VCaP (cell line): Measurements from ENCODE around the gene RNF112.

Source experiments
- H3K27ac ChIP-seq: fragments of 450-650 bp; 2 replicates; pipeline ENCODE4 v1.5.1; 2017
- TF ChIP-seq, protein P1 (sequence below): fragments of 450-650 bp; conservative IDR thresholded peaks from 2 replicates; pipeline ENCODE4 v1.5.1; 2017; ENCODE audit warnings: mild to moderate bottlenecking, moderate library complexity

RNF112 gene

DNA sequence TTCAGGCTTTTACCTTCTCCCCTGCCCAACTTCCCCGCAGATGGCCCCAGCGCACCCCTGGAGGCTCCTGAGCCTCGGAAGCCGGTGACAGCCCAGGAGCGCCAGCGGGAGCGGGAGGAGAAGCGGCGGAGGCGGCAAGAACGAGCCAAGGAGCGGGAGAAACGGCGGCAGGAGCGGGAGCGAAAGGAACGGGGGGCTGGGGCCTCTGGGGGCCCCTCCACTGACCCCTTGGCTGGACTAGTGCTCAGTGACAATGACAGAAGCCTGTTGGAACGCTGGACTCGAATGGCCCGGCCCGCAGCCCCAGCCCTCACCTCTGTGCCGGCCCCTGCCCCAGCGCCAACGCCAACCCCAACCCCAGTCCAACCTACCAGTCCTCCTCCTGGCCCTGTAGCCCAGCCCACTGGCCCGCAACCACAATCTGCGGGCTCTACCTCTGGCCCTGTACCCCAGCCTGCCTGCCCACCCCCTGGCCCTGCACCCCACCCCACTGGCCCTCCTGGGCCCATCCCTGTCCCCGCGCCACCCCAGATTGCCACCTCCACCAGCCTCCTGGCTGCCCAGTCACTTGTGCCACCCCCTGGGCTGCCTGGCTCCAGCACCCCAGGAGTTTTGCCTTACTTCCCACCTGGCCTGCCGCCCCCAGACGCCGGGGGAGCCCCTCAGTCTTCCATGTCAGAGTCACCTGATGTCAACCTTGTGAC, 29.1 kb upstream of the RNF112 start:
- TF ChIP-seq, protein P1, sequence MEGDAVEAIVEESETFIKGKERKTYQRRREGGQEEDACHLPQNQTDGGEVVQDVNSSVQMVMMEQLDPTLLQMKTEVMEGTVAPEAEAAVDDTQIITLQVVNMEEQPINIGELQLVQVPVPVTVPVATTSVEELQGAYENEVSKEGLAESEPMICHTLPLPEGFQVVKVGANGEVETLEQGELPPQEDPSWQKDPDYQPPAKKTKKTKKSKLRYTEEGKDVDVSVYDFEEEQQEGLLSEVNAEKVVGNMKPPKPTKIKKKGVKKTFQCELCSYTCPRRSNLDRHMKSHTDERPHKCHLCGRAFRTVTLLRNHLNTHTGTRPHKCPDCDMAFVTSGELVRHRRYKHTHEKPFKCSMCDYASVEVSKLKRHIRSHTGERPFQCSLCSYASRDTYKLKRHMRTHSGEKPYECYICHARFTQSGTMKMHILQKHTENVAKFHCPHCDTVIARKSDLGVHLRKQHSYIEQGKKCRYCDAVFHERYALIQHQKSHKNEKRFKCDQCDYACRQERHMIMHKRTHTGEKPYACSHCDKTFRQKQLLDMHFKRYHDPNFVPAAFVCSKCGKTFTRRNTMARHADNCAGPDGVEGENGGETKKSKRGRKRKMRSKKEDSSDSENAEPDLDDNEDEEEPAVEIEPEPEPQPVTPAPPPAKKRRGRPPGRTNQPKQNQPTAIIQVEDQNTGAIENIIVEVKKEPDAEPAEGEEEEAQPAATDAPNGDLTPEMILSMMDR = no peak
- no peak overlapping the region for H3K27ac ChIP-seq

DNA sequence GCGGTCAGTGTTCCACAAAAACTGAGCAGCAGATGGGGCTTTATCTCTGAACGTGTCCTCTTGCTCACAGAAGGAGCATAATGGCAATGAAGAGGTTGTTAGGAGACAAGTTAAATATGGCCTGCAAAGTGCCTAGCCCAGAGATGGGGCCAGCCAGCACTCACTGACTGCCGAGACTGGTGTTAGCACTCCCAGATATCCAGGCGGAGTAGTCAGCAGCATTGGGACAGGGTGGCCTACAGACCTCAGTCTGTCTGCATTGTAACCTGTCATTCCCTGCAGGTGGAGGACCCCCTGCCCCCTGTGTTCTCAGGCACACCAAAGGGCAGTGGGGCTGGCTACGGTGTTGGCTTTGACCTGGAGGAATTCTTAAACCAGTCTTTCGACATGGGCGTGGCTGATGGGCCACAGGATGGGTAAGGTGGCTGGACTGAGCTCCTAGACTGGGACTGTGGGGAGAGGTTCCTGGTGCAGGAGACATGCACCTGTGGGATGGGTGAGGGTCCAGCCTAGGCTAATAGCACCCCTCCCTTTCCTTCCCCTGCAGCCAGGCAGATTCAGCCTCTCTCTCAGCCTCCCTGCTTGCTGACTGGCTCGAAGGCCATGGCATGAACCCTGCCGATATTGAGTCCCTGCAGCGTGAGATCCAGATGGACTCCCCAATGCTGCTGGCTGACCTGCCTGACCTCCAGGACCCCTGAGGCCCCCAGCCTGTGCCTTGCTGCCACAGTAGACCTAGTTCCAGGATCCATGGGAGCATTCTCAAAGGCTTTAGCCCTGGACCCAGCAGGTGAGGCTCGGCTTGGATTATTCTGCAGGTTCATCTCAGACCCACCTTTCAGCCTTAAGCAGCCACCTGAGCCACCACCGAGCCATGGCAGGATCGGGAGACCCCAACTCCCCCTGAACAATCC, 28.2 kb upstream of the RNF112 start:
- no peak overlapping the region for H3K27ac ChIP-seq
- TF ChIP-seq, protein P1 = no peak

DNA sequence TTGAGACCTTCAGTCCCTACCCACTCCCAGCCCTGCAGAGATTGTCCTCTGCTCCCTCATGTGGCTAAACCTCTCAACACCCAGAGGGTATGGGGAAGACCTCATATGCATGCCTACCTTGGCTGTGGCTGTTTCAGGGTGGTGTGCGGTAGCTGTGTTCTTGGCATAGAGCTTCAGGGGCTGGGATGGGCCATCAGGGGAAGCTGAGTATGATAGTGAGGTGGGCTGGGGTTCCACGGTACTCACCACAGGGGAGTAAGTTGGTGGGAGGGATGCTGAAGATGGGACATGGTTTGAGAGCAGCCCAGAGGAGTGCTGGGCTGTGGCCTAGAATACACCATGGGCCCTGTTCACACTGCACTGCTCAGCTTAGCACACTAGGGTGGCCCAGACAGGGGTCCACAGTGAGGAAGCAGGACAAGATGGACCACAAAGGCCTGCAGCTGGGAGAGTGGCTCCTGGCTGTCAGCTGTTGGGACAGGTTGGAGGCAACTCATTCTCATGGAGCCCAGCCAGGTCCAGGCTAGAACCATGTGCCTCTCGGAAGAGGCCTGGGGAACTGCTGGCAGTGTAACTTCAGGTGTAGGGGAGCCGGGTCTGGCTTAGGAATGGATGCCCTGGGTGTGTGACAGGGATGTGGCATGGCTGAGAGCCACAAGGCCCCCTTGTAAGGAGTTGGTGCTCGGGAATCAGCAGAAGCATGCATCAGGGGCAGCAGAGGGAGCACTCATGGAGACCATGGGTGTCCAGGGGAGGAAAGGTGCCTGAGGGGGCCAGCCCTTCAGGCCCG, 27.2 kb upstream of the RNF112 start:
- no peak overlapping the region for H3K27ac ChIP-seq
- TF ChIP-seq, protein P1 = no peak

DNA sequence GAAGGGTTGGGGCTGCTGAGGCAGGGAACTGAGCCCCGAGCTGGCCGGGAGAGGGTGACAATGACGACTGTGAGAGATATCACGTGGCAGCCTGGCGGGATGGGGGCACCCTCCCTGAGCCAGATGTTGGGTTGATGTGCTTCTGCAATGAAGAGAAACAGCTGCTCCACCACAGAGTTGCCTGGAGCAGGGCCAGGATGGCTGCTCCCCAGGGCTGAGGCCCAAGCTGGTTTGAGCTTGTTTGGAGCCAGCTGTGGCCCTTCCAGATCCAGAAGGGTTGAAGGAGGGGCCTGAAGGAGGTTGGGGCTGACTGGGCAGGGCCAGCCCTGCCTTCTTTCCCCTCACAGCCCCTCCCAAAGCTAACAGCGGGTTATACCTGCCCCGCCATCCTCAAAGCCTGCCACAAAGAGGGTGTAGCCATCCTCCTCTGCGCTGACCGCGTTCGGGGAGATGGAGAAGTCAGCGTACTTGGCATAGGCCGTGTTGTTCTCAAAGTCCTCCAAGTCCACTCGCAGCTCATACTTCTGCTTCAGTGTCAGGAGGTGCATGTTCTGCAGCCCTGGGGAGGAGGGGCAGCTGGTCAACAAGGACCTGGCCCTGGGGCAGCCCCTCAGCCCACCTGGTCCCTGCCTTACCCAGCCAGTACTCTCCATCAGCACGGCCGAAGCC, 26.2 kb upstream of the RNF112 start:
- H3K27ac ChIP-seq = no peak overlapping the region

DNA sequence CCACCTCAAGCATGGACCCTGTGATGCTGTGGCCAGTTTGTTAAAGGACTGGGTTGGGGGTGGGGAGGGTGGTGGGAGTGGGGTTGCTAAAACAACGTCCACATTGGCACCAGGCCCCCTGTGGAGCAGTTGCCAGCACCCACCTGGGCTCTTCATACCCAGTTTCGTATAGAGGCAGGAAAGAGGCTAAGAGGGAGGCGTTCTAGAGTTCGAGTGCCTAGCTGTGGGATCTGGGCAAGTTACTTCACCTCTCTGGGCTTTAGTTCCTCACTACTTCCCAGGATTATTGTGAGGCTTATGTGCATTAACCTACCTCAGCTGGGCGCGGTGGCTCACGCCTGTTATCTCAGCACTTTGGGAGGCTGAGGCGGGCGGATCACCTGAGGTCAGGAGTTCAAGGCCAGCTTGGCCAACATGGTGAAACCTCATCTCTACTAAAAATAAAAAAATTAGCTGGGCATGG, 25.5 kb upstream of the RNF112 start:
- TF ChIP-seq, protein P1 = no peak
- no peak overlapping the region for H3K27ac ChIP-seq

More for the DNA sequence above, 26.2 kb upstream of the RNF112 start:
- TF ChIP-seq, protein P1 = no peak

DNA sequence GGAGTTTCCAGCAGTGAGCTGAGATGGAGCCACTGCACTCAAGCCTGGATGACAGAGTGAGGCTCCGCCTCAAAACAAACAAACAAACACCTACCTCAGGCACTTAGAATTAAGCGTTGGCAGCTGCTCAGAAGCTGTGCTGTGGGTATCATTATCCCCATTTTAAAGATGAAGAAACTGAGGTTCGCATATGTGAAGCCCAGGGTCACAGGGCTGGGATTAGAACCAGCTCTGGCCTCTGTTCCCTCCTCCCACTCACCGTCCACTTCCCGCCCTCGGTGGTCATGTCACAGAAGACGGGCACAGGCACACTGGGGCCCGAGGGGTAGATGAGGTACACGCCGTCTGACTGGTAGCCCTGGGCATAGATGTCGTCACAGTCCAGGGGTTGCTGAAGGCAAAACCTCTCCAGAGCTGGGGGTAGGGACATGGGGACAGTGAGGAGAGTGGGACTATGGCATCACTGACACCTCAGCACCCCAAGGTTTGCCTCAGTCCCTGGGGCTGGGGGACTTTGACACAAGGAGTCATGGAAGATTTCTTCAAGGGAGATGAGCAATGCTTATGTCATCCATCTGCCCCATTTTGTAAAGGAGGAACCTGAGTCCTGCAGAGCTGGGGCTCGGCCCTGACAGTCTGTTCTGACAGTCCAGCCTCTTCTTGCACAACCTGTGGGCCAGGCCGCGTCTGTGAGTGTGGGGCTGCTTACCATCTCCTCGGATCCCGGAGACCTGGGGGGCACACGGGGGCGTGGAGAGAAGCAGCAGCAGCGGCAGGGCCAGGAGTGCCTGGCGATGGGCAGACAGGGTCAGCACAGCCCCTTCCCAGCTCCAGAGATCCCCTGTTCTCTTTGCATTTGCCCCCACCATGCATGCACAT, 24.7 kb upstream of the RNF112 start:
- TF ChIP-seq, protein P1 = no peak
- H3K27ac ChIP-seq = no peak overlapping the region
